Measurements from ENCODE around the gene BAG3. TPM values are rescaled to one million over a fixed set of nuclear protein-coding genes. Genes with fewer than 3 reads are reported as not detected.

Gene BAG3
- polyA plus RNA-seq, 1 donor from 2014 or later, result 0.61 TPM

DNA sequence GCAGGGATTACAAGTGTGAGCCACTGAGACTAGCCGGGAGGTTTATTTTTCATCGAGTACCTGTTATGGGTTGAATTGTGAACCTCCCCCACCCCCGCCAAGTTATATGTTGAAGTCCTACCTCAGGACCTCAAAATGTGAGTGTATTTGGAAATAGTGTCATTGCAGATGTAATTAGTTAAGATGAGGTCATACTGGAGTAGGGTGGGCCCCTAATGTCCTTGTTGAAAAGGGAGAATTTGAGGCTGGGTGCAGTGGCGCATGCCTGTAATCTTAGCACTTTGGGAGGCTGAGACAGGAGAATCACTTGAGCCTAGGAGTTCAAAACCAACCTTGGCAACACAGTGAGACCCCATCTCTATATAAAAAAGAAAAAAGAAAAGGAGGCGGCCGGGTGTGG is 10.8 kb upstream of the BAG3 start:
- H3F3A ChIP-seq (ENCODE audit: insufficient read depth, low read length, poor library complexity, severe bottlenecking), result no peaks in the 10 kb centered on the region
- no peaks in the 10 kb centered on the region for H3K27me3 ChIP-seq (ENCODE audit: insufficient read depth, low read depth, low read length)
- TF ChIP-seq, protein P1, sequence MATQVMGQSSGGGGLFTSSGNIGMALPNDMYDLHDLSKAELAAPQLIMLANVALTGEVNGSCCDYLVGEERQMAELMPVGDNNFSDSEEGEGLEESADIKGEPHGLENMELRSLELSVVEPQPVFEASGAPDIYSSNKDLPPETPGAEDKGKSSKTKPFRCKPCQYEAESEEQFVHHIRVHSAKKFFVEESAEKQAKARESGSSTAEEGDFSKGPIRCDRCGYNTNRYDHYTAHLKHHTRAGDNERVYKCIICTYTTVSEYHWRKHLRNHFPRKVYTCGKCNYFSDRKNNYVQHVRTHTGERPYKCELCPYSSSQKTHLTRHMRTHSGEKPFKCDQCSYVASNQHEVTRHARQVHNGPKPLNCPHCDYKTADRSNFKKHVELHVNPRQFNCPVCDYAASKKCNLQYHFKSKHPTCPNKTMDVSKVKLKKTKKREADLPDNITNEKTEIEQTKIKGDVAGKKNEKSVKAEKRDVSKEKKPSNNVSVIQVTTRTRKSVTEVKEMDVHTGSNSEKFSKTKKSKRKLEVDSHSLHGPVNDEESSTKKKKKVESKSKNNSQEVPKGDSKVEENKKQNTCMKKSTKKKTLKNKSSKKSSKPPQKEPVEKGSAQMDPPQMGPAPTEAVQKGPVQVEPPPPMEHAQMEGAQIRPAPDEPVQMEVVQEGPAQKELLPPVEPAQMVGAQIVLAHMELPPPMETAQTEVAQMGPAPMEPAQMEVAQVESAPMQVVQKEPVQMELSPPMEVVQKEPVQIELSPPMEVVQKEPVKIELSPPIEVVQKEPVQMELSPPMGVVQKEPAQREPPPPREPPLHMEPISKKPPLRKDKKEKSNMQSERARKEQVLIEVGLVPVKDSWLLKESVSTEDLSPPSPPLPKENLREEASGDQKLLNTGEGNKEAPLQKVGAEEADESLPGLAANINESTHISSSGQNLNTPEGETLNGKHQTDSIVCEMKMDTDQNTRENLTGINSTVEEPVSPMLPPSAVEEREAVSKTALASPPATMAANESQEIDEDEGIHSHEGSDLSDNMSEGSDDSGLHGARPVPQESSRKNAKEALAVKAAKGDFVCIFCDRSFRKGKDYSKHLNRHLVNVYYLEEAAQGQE (IDR thresholded peaks at IDR 0.05; ENCODE audit: borderline replicate concordance), result no peak
- TF ChIP-seq EP300 (conservative IDR thresholded peaks at IDR 0.05; ENCODE audit: poor library complexity, severe bottlenecking), result no peak
- no peak for TF ChIP-seq TAF1 (IDR thresholded peaks at IDR 0.05; ENCODE audit: low read depth)
- TF ChIP-seq MXI1 (conservative IDR thresholded peaks at IDR 0.05; ENCODE audit: poor library complexity, severe bottlenecking), result no peak
- TF ChIP-seq SMC3 (conservative IDR thresholded peaks at IDR 0.05; ENCODE audit: poor library complexity), result no peak
- no peak for TF ChIP-seq RAD21 (conservative IDR thresholded peaks at IDR 0.05)
- TF ChIP-seq POLR2AphosphoS5 (IDR thresholded peaks at IDR 0.05), result no peak
- TF ChIP-seq, protein P2, sequence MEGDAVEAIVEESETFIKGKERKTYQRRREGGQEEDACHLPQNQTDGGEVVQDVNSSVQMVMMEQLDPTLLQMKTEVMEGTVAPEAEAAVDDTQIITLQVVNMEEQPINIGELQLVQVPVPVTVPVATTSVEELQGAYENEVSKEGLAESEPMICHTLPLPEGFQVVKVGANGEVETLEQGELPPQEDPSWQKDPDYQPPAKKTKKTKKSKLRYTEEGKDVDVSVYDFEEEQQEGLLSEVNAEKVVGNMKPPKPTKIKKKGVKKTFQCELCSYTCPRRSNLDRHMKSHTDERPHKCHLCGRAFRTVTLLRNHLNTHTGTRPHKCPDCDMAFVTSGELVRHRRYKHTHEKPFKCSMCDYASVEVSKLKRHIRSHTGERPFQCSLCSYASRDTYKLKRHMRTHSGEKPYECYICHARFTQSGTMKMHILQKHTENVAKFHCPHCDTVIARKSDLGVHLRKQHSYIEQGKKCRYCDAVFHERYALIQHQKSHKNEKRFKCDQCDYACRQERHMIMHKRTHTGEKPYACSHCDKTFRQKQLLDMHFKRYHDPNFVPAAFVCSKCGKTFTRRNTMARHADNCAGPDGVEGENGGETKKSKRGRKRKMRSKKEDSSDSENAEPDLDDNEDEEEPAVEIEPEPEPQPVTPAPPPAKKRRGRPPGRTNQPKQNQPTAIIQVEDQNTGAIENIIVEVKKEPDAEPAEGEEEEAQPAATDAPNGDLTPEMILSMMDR (IDR thresholded peaks at IDR 0.05; ENCODE audit: poor library complexity, severe bottlenecking), result no peak
- TF ChIP-seq EZH2 (IDR thresholded peaks at IDR 0.05; ENCODE audit: borderline replicate concordance, insufficient read depth, low read length, poor library complexity, severe bottlenecking), result no peak
- H3K4me2 ChIP-seq (ENCODE audit: low read length), result no peak overlapping the region
- no peaks in the 10 kb centered on the region for H4K20me1 ChIP-seq (ENCODE audit: insufficient read depth)
- H3K4me3 ChIP-seq (ENCODE audit: low read length), result no peak overlapping the region
- H3K9me3 ChIP-seq (ENCODE audit: low read length), result no peaks in the 10 kb centered on the region
- H3K9ac ChIP-seq (ENCODE audit: low read length), result no peak overlapping the region
- H3K36me3 ChIP-seq (ENCODE audit: insufficient read depth, low read length), result no peaks in the 10 kb centered on the region
- H2AFZ ChIP-seq (ENCODE audit: low read depth, low read length), result no peak overlapping the region
- no peak overlapping the region for H3K27ac ChIP-seq (ENCODE audit: low read length)
- H3K79me2 ChIP-seq (replicated peaks; ENCODE audit: insufficient read depth, low read length), result no peaks in the 10 kb centered on the region
- no peaks in the 10 kb centered on the region for H3K9me2 ChIP-seq (ENCODE audit: insufficient read depth, low read length)

DNA sequence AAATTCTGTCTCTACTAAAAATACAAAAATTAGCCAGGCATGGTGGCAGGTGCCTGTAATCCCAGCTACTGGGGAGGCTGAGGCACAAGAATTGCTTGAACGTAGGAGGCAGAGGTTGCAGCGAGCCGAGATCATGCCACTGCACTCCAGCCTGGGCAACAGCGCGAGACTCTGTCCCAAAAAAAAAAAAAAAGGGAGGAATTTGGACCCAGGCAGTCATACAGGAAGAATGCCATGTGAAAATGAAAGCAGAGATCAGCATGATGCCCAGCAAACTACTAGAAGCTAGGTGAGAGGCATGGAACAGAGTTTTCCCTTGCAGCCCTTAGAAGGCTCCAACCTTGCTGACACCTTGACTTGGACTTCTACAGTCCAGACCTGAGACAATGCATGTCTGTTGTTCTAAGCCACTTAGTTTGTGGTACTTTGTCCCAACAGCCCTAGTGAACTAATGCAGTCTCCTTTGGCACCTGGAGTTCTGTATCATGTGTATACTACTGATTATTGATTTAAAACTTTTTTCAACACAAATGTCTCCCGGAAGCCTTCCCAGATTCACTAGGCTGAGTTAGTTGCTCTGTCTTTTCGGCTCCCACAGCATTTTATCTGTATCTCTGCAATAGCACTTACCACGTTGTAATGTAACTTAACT is 10.2 kb upstream of the BAG3 start:
- no peak for TF ChIP-seq POLR2AphosphoS5 (IDR thresholded peaks at IDR 0.05)
- TF ChIP-seq MXI1 (conservative IDR thresholded peaks at IDR 0.05; ENCODE audit: poor library complexity, severe bottlenecking), result no peak
- TF ChIP-seq, protein P1 (IDR thresholded peaks at IDR 0.05; ENCODE audit: borderline replicate concordance), result no peak
- Histone ChIP-seq H3K27ac (ENCODE audit: low read length) (no peak overlapping the region), H3K4me2 (ENCODE audit: low read length) (no peak overlapping the region), H3K79me2 (replicated peaks; ENCODE audit: insufficient read depth, low read length) (no peaks in the 10 kb centered on the region), H3K9me3 (ENCODE audit: low read length) (no peaks in the 10 kb centered on the region), H3K4me3 (ENCODE audit: low read length) (no peak overlapping the region), H3K27me3 (ENCODE audit: insufficient read depth, low read depth, low read length) (no peaks in the 10 kb centered on the region), H3K9ac (ENCODE audit: low read length) (no peak overlapping the region), H3F3A (ENCODE audit: insufficient read depth, low read length, poor library complexity, severe bottlenecking) (no peaks in the 10 kb centered on the region), H3K36me3 (ENCODE audit: insufficient read depth, low read length) (no peaks in the 10 kb centered on the region), H3K9me2 (ENCODE audit: insufficient read depth, low read length) (no peaks in the 10 kb centered on the region), H2AFZ (ENCODE audit: low read depth, low read length) (no peak overlapping the region), H4K20me1 (ENCODE audit: insufficient read depth) (no peaks in the 10 kb centered on the region)

All from neural cell (in vitro differentiated cells).